ENCODE measurements around the gene PANX1. TPM values are rescaled to one million over a fixed set of nuclear protein-coding genes. Genes with fewer than 3 reads are reported as not detected.

PANX1 gene
- total and polyA plus RNA-seq, 10 of the 15 experiments (the other 5 are each of a cell fraction or from before 2014, with no cell fraction given), result 3.3 to 18.7 (median 14.4) TPM

DNA sequence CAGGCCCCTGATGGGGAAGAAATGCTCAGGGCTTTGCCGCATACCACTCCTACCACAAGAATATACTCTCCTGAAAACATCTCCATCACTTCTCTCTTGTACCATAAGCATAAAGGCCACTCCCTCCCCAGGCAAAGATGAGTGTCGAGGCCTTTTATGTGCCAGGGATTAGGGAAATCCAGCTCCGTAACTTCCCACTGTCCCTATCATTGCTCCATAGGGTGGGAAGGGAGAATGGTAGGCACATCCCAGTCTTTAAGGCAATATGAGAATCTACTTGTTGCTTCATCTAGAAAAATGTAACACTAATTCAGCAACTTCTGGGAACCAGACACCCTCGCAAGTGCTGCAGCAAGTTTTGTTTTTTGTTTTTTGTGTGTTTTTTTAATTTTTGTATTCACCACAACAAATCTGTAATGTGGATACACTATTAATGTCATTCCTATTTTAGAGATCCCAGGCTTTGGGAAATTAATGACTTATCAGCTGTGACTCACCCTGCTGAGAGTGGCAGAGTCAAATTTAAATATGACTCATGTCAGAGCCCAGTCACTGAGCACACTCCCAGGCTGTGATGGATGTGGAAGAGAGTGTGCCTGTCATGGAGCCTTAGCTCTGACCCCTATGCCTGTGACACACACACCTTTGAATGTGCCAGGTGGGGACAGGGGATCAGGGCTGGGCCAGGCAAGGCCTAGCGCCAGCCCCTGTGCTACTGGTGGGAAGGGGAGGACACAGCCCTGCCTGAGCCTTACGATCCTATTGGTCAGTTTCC is 23.4 kb downstream of the PANX1 start:
- whole genome bisulfite sequencing (ENCODE audit: insufficient coverage, insufficient replicate concordance, low lambda C conversion rate, missing lambda C conversion rate), result 87% methylated on average over 6 of the region's 6 CpGs
- H3K79me2 ChIP-seq (ENCODE audit: control insufficient read depth, insufficient read depth, low read length), result peaks cover 14% of the 10 kb centered on the region

More for the DNA sequence above, 23.4 kb downstream of the PANX1 start:
- no peak overlapping the region for H2AFZ ChIP-seq (ENCODE audit: control insufficient read depth, low read depth, low read length)
- H3K9me3 ChIP-seq (replicated peaks; ENCODE audit: control insufficient read depth, insufficient read depth, low read length), result no peaks in the 10 kb centered on the region
- TF ChIP-seq TCF7 (IDR thresholded peaks at IDR 0.05; ENCODE audit: borderline replicate concordance), result no peak
- TF ChIP-seq TBL1XR1 (IDR thresholded peaks at IDR 0.05; ENCODE audit: low read depth, low read length), result no peak
- no peak for TF ChIP-seq ZNF207 (IDR thresholded peaks at IDR 0.05; ENCODE audit: borderline replicate concordance)
- TF ChIP-seq GABPA (IDR thresholded peaks at IDR 0.05; ENCODE audit: low read depth), result no peak
- no peak for TF ChIP-seq NBN (IDR thresholded peaks at IDR 0.05)
- no peak for TF ChIP-seq SREBF2 (IDR thresholded peaks at IDR 0.05; ENCODE audit: low read length)
- TF ChIP-seq TCF12 (IDR thresholded peaks at IDR 0.05; ENCODE audit: low read depth, low read length), result no peak
- no peak for TF ChIP-seq MTA3 (IDR thresholded peaks at IDR 0.05; ENCODE audit: borderline replicate concordance, low read length)
- TF ChIP-seq, protein P1, sequence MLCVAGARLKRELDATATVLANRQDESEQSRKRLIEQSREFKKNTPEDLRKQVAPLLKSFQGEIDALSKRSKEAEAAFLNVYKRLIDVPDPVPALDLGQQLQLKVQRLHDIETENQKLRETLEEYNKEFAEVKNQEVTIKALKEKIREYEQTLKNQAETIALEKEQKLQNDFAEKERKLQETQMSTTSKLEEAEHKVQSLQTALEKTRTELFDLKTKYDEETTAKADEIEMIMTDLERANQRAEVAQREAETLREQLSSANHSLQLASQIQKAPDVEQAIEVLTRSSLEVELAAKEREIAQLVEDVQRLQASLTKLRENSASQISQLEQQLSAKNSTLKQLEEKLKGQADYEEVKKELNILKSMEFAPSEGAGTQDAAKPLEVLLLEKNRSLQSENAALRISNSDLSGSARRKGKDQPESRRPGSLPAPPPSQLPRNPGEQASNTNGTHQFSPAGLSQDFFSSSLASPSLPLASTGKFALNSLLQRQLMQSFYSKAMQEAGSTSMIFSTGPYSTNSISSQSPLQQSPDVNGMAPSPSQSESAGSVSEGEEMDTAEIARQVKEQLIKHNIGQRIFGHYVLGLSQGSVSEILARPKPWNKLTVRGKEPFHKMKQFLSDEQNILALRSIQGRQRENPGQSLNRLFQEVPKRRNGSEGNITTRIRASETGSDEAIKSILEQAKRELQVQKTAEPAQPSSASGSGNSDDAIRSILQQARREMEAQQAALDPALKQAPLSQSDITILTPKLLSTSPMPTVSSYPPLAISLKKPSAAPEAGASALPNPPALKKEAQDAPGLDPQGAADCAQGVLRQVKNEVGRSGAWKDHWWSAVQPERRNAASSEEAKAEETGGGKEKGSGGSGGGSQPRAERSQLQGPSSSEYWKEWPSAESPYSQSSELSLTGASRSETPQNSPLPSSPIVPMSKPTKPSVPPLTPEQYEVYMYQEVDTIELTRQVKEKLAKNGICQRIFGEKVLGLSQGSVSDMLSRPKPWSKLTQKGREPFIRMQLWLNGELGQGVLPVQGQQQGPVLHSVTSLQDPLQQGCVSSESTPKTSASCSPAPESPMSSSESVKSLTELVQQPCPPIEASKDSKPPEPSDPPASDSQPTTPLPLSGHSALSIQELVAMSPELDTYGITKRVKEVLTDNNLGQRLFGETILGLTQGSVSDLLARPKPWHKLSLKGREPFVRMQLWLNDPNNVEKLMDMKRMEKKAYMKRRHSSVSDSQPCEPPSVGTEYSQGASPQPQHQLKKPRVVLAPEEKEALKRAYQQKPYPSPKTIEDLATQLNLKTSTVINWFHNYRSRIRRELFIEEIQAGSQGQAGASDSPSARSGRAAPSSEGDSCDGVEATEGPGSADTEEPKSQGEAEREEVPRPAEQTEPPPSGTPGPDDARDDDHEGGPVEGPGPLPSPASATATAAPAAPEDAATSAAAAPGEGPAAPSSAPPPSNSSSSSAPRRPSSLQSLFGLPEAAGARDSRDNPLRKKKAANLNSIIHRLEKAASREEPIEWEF (IDR thresholded peaks at IDR 0.05; ENCODE audit: insufficient replicate concordance, low read depth, low read length), result no peak
- no peak for TF ChIP-seq CBX5 (IDR thresholded peaks at IDR 0.05; ENCODE audit: low read depth)
- TF ChIP-seq NFYB (IDR thresholded peaks at IDR 0.05; ENCODE audit: insufficient read depth, low read depth, low read length), result no peak
- TF ChIP-seq ASH2L (IDR thresholded peaks at IDR 0.05; ENCODE audit: borderline replicate concordance, low read depth), result no peak
- TF ChIP-seq MEF2B (IDR thresholded peaks at IDR 0.05; ENCODE audit: partially characterized antibody, poor library complexity, severe bottlenecking), result no peak
- TF ChIP-seq STAT1 (conservative IDR thresholded peaks at IDR 0.05), result no peak
- TF ChIP-seq FOS (IDR thresholded peaks at IDR 0.05; ENCODE audit: borderline replicate concordance, extremely low read depth, insufficient read length), result no peak
- no peak for TF ChIP-seq EED (IDR thresholded peaks at IDR 0.05; ENCODE audit: low read depth)
- TF ChIP-seq JUNB (IDR thresholded peaks at IDR 0.05), result no peak
- H3K27ac ChIP-seq (ENCODE audit: control insufficient read depth, insufficient read depth), result no peak overlapping the region
- SMC1A ChIA-PET (ENCODE audit: uncharacterized antibody, unreplicated experiment), result interaction anchor here (1.5 kb wide), 1 partner anchor 17 kb away, joined by 6 read pairs; no protein-coding TSS in a partner anchor
- no peak overlapping the region for H3K4me3 ChIP-seq
- no peak for FAIRE-seq
- no peaks in the 10 kb centered on the region for H4K20me1 ChIP-seq (ENCODE audit: control insufficient read depth, insufficient read depth)
- intact Hi-C loops (cut with micrococcal nuclease; ENCODE audit: unreplicated experiment) (no loop called here), in situ Hi-C loops (cut with MboI) (no loop called here)
- POLR2A ChIA-PET, result no interaction called here
- H3K36me3 ChIP-seq (ENCODE audit: control insufficient read depth in 2 of 2, insufficient read depth in 2 of 2, low read length in 1 of 2), result peaks cover 5 to 7% of the 10 kb centered on the region in 2 experiments
- ATAC-seq, result peak; percentile 69
- RAD21 ChIA-PET (ENCODE audit: unreplicated experiment), result no interaction called here
- CTCF ChIA-PET, result no interaction called here
- no peak for DNase-seq (ENCODE audit: low read depth, low spot score)
- peaks cover 16% of the 10 kb centered on the region for H3K4me1 ChIP-seq (ENCODE audit: control insufficient read depth, insufficient read depth, low read length)
- BruUV-seq (replicated peaks), result no TSS peak
- H3K27me3 ChIP-seq (replicated peaks in 1 of 2; ENCODE audit: control insufficient read depth in 2 of 2, insufficient read depth in 2 of 2, low read length in 1 of 2), result no peaks in the 10 kb centered on the region
- H3K4me2 ChIP-seq (ENCODE audit: control insufficient read depth, insufficient read depth), result no peak overlapping the region
- no peak overlapping the region for H3K9ac ChIP-seq (ENCODE audit: control insufficient read depth, insufficient read depth, low read length)
